Measurements from ENCODE around the gene IGFALS.

IGFALS gene

DNA sequence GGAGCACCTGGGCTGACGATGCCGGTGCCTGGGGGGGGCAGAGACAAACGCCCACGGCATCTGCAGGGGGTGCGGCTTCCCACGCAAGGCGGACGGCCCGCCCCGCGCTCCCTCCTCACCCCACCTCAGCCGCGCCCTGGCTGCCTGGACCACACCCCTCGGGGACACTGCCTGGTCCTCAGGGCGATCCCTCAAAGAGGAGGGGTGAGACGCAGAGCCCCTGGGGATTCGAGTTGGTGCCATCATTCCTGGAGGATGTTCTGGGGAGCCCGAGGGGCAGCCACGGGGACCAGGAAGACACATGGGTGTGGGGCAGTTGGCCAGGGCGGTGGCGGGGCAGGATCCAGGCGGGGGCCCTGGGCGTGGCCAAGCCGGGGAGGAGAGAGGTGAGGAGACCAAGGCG lies 3.9 kb downstream of the IGFALS start:
- no peak for DNase-seq (ENCODE audit: low spot score)

DNA sequence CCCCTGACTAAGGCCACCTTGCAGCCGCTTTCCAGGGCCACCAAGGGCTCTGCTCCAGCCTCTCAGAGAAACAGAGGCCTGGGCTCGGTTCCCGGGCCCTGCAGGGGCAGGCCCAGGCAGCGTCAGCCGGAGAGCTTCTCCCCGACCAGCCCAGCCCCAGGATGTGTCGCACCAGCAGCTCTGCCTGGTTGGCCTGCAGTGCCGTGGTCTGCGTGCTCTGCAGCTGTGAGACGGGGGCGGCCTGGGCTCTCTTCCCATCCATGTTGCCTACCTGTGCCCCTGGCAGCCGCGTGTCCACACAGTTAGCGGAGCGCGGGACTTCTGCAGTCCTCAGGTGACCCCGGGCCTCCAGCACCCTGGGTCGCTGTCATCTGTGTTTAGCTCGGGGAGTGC lies 4.8 kb downstream of the IGFALS start:
- no peak for DNase-seq (ENCODE audit: low spot score)

DNA sequence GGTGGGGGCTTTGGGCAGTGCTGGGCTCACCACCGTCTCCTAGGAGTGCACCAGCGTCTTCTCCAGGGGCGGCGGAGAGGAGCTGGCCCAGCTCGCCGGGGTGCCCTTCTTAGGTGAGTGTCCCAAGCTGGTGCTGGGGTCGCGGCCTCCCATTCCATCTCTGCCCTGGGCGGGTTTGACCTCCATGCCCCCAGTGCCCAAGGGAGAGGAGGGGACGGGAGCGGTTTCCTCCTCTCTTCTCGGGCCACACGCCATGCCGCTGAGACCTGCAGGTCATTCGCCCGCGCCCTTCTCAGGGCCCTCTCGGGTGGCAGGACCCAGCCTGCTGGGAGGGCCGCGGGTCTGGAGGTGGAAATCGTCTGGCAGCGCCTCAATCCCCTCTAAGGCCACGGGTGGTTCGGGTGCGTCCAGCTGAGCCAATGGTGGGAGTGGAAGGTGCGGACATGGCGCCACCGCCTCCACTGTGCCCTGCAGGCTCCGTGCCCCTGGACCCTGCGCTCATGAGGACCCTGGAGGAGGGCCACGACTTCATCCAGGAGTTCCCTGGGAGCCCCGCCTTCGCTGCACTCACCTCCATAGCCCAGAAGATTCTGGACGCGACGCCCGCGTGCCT lies 5.3 kb downstream of the IGFALS start:
- DNase-seq (ENCODE audit: low spot score): no peak

DNA sequence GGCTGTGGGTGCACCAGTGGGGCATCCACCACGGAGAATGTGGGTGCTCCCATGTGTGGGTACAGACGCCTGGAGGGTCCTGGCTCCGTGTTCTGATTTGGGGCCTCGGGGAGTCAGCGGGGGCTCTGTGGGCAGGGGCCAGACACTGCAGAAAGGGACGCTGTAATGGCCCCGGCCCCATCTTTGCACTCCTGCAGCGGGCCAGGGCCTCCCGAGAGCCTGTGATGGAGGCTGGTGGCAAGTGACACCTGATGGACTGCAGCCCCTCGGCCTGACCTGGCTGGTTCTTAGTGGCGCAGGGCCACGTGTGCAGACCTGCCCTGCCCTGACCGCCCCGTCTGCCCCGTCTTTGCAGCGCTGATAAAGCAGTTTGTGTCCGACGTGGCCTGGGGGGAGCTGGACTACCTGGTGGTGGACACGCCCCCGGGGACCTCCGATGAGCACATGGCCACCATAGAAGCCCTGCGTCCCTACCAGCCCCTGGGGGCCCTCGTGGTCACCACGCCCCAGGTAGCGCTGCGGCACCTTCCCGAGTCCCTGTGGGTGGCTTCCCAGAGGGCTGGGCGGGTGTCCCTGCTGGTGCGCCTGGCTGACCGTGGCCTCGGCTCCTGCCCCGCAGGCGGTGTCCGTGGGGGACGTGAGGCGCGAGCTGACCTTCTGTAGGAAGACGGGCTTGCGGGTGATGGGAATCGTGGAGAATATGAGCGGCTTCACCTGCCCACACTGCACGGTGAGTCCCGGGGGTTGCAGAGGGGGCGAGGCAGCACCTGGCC lies 6.0 kb downstream of the IGFALS start:
- no peak for DNase-seq (ENCODE audit: low spot score)

DNA sequence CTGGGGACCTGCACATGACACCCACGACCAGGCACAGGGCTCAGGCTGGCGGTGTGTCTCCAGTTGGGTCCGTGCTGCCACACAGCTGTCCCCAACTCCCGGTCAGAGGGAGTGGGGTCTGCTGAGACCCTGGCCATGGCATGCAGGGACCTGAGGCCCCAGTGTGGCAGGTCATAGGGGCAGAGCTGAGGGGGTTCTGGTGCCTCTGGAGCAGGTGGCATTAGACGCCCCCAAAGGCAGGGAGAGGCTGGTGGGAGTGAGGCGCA lies 6.5 kb downstream of the IGFALS start:
- no peak for DNase-seq (ENCODE audit: low spot score)

DNA sequence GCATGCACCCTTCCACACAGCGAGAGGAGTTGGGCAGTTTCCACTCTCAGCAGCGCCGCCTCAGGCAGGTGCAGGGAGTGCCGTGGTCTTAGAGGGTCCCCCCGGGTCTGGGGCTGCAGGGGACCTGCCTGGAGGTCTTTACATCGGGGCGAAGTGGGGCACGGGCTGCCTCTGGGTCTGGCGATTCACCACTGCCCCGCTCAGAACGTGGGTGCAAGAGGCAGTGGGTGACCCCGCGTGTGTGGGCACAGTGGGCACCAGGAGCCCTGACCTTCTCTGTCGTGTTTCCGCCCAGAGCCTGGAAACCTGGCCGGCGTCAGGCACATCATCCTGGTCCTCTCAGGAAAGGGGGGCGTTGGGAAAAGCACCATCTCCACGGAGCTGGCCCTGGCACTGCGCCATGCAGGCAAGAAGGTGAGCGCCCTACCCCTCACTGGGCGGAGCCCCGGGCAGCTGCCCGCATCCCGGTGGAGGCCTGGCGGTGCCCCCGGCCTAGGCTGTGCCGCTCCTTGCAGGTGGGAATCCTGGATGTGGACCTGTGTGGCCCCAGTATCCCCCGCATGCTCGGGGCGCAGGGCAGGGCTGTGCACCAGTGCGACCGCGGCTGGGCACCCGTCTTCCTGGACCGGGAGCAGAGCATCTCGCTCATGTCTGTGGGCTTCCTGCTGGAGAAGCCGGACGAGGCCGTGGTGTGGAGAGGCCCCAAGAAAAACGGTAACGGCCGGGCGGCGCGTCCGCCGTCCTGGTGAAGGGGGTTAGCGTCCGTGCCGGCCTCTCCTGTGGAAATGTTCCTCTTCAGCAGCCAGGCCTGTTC lies 7.1 kb downstream of the IGFALS start:
- DNase-seq (ENCODE audit: low spot score): no peak

DNA sequence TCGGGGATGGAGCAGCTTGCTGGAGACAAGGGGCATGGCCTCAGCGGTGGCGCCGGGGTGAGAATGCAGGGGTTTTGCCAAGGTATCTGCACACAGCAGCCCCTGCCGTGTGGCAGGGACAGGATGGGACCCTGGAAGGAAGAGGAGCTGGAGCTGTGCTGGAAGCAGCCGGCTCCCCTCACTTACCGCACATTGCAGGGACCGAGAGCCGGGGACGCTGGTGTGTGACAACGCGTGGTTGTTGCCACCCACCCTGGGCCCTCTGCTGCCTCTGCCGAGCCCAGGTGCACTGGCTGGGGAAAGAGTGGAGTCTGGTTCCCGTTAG lies 7.7 kb downstream of the IGFALS start:
- no peak for DNase-seq (ENCODE audit: low spot score)

DNA sequence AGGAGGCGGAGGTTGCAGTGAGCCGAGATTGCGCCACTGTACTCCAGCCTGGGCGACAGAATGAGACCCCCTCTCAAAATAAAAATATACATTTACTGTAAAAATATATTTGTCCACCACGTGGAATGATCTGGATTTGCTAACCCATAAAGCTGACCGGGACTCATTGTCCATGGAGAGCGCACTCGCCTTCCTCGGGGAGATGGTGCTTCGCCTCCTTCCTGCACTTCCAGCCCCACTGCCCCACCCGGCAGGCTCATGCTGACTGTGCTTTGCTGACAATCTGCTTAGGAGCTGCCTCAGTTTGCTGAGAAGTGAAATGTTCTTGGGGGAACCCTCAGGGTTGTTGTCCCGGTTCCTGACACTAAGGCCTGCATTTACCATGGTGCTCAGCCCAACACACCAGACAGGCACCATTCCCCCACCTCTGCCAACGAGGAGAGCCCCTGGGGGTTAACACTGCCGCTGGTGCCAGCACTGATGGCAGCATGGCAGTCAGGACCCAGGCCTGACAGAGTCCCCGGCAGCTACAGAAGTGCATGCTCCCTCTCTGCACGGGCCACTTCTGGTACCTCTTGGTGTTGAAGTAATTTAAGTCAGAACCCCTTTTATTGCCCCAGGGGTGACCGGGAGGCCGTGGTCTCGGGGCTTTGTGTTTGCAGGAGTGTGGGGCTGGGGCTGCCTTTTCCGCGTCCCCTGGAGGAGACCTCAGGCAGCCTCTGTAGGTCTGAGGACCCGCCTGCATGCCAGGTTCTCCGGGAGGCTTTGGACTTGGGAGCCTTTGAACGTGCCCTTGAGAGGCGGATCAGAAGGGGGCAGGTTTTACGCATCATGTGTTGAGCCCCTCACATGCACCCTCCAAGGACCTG lies 8.3 kb downstream of the IGFALS start:
- DNase-seq (ENCODE audit: low spot score): no peak

DNA sequence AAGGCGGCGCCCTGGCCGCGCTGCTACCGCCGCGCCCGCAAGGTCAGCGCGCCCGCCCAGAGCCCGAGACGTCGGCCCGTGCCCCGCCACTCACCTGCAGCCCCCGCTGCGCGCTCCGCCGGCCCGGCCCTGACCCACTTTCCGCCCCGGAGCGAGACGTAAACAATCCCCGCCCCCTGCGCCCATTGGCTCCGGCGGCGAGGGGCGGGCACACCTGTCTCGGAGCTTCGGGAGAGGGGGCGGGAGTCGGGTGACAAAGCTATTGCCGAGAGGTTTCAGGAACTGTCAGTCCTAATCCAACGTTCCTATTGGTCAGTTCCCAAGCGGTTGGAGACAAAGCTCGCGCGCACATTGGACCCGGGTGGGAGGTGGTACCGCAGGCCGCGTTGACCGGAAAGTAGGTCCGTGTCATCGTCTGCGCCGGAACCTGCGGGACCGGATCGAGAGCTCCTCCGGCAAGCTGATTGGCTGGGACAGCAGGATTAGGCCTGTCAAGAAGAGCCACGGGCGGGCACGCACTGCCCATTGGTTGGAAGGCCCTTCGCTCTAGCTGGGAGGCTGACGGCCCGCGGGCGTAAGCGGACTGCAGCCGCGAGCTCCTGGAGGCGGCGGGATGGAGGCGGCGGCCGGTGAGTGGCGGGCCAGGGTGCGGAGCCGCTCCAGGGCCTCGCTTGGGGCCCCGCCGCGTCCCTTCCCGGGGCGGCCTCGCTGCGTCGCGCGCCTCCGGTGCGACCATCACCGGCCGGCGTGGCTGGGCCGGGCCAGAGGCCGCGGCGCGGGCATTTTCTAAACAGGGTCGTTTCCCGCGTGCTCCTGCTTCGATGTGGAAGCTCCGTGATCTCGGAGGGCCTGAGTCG lies 10.9 kb downstream of the IGFALS start, which contains the start of the genes NUBP2 and SPSB3:
TSS of gene NUBP2 (plus strand) at position 553 of the 857 bp plus-strand sequence. CDS start at position 614, 61 bp downstream.
TSS of gene SPSB3 (minus strand) at position 164 of the 857 bp plus-strand sequence. CDS start 1,088 bp downstream, outside the sequence.
- peak; percentile 100 for DNase-seq (ENCODE audit: low spot score)

DNA sequence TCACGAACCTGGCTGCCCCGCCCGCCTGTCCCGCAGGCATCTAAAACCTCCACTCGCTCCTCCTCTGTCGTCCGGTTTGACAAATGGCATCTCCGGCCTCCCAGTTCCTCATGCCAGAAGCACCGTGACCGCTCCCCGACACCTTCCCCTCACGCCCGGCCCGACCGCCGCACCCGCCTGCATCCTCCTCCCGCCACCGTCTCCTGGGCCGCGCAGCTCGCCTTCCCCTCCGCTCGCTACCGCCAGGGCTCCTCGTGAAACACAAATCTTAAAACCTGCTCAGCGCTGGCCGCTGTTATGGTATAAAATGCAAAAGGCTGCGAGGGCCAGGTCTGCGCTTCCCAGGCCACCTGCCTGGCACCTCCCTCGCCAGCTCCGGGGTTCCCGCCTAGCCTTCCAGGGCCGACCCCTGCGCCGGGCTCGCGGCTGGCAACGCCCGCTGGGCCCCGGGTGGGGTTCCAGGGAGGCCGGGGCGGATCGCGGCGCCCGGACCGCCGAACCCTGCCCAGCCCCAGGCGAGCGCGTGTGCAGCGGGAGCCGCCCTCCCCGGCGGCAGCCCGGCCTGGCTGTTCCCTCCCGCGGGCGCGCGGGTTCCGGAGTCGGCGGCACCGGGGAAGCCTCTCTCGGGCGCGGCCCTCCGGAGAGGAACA lies 11.6 kb downstream of the IGFALS start:
- DNase-seq (ENCODE audit: low spot score): peak; percentile 25

DNA sequence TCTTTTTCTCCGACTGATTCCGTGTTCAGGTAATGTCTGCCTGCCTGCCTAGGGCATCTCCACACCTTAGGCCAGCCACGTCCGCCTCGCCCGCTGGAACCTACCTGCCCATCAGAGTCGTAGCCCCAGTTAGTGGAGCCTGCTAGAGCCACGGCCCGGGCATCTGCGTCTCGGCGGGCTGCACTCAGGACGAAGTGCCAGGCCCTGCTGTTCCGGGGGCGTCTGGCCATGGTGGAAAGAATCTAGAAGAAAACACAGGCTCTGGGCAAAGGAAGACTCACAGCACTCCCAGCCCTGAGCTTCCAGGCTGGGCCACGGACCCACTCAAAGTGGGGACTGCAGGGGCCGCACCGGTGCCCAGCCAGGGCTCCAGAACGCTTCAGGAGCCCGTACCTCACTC lies 12.3 kb downstream of the IGFALS start:
- DNase-seq (ENCODE audit: low spot score): no peak

DNA sequence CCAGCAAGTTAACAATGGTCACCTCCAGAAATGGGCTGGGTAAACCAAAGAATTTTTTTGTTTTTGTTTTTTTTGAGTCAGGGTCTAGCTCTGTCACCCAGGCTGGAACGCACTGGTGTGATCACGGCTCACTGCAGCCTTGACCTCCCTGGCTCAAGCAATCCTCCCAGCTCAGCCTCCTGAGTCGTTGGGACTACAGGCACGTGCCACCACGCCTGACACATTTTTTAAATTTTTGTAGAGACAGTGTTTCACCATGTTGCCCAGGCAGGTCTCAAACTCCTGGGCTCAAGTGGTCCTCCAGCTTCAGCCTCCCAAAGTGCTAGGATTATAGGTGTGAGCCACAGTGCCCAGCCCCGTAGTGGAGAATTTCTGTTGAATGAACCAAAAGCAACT lies 12.8 kb downstream of the IGFALS start:
- DNase-seq (ENCODE audit: low spot score): no peak

DNA sequence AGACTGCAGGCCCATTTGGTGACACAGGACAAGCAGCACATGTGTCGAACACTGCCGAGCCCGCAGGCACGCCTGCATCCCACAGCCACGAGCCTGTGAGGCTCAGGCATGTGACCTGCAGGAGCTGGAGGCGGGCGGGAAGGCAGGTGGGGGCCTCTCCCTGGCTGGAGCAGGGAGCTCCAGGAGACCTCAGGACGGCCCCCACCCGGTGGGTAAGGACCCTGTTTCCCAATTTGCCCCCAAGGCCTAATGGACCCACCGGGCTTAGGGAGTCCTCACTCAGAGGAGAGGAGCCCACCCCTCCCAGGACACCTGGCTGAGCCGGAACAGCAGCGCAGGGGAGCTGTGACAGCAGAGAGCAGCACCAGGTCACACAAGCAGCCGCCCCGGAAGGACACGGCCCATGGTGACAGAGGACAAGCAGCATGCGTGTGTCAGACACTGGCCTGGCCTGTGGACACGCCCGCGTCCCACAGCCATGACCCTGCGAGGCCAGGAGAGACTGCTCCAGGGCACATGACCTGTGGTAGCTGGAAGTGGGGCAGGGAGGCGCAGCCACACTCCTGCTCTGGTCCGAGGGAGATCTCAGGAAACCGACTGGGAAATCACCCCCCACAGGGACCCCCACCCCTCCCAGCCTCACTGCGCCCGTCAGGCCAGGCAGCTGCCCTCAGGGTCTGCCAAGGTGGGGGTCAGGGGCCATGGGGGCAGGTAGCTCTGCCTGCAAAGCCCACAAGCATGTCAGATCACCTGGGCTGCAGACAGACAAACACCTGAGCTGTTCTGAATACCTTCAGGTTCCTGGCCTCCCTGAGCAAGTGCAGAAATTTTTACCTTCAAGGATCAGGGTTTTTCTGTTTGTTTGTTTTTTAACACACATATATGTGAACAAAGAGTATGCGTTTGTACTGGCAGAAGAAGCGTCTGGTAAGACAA lies 13.5 kb downstream of the IGFALS start:
- no peak for DNase-seq (ENCODE audit: low spot score)

DNA sequence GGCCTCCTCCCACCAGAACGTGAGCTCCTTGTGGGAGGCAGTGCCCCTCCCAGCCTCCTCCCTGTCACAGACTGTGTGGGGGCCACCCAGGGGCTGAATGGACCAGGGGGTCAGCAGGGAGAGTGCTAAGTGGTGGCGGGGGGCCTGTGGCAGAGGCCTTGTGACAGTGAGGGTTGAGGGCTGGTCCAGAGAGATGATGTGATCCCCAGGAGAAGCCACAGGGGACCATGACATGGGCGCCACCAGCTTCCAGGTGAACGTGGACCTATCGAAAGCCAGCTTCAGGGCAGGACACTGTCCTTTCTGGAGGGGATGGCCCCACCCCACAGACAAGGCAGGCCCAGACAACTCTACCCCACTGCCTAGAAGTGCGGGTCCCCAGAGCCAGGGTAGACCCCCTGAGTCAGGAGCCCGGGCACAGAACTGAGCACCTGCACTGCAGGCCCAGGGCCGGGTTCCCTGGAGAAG lies 14.2 kb downstream of the IGFALS start:
- no peak for DNase-seq (ENCODE audit: low spot score)

DNA sequence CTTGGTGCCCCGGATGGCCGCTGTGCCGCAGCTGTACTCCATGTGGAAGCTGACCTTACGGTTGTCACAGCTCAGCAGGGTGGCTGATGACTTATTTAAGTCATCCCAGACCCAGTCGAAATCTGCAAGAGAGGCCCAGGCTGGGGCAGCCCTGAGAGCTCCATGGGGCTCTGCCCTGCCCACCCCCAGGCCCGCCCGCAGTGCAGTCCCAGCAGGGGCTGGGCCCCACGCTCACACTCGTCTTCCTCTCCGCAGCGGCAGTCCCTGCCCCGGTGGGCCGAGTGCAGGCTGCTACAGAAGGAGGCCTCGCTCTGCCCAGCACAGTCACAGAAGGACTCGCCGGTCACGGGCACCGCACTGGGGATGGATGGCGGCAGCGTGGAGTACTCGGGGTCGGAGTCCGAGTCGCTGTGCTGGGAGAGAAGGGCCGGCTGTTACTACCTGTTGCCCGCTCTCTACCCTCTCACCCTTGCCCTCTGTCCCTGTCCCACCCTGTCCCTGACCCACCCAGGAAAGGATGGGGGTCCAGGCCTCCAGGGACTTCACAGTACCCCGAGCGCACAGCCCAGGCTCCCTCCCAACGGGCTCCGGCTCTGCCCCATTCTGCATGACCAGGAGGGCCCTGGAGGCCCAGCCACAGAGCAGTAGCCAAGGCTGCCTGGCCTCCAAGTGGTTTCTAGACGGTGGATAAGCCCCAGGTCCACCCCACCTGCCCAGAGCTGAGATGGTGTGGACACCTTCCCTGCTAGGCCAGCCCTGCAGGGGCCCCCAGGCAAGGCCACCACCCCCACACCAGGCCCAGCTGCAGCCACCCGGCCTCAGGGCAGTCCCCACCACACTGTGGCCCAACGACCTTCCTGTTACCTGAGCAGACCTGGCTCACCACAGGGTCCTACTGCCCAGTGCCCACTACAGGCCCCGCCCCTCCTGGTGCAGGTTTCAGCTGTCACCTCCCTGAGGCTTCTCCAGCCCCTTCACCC lies 15.0 kb downstream of the IGFALS start:
- DNase-seq (ENCODE audit: low spot score): no peak

DNA sequence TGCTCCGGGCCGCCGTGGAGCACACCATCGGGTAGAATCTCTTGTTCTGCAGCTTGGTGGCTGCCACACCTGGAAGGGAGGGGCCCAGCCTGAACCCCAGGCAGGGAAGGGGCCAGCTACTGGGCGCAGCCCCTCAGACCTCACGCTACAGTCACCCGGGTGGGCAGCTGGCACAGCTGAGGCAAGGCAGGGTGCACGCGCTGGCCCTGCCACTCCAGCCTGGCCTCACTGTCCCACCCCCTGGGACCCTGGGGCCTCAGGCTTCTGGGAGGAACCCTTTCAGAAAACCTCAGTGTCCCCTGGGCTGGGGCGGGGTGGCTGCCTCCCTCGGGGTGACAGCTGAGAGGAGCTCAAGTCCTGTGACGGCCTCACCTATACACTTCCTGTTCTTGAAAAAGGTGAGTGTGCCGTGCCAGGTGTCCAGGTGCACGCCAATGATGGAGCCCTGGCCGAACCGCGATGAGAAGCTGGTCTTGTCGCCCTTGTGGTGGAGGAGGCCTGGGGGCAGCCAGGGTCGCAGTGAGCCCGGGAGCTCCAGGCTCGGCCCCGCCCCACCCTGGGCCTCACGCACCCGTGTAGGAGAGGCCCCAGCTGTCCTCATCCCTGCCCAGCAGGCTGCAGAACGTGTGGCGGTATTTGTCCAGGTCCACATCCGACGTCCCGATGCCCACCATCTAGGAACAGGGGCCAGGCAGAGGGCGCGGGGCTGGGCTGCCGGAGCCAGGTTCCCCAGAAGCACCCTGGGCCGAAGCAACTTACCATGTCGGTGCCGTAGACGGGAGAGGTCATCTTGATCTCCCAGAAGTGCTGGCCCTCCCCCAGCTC lies 15.9 kb downstream of the IGFALS start:
- no peak for DNase-seq (ENCODE audit: low spot score)

DNA sequence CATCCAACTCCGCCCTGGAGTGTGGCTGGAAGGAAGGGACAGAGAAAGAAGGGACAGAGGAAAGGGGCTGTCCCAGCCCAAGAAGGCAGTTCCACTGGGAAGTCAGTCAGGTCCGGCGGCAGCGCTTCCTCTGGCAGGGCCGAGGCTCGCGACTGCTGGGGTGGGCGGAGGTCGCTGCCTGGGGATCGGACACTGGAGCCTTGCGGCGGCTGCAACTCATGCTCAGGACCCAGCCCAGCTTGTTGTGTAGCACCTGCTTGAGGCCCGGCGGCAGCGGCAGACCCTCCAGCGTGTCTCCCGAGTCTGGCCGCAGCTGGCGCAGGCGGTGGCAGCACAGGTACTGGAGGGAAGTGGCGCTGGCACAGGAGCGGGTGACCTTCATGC lies 16.5 kb downstream of the IGFALS start:
- no peak for DNase-seq (ENCODE audit: low spot score)

DNA sequence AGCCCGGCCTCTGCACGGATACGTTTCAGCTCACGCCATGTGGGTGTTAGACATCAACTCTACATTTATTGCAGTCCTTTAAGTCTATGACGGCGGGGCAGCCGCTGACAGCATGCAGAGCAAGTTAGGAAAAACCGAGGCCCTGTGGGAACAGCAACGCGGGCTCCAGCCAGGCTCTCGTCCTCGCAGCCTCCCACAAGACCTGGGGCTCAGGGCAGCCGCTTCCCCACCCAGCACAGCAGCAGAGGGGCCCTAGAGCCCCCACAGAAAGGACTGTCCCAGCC lies 16.9 kb downstream of the IGFALS start:
- DNase-seq (ENCODE audit: low spot score): no peak

Data from hematopoietic multipotent progenitor cell treated with erythropoietin and hydrocortisone succinate and interleukin-3 and kit ligand, for 15 days (in vitro differentiated cells).